ENCODE results near the gene SNAI3. TPM values are rescaled to one million over a fixed set of nuclear protein-coding genes. Genes with fewer than 3 reads are reported as not detected.

The SNAI3 gene
- total and polyA plus RNA-seq, 2 of the 4 experiments (the other 2 are of a cell fraction) = 0.21 TPM; not detected in 1

DNA sequence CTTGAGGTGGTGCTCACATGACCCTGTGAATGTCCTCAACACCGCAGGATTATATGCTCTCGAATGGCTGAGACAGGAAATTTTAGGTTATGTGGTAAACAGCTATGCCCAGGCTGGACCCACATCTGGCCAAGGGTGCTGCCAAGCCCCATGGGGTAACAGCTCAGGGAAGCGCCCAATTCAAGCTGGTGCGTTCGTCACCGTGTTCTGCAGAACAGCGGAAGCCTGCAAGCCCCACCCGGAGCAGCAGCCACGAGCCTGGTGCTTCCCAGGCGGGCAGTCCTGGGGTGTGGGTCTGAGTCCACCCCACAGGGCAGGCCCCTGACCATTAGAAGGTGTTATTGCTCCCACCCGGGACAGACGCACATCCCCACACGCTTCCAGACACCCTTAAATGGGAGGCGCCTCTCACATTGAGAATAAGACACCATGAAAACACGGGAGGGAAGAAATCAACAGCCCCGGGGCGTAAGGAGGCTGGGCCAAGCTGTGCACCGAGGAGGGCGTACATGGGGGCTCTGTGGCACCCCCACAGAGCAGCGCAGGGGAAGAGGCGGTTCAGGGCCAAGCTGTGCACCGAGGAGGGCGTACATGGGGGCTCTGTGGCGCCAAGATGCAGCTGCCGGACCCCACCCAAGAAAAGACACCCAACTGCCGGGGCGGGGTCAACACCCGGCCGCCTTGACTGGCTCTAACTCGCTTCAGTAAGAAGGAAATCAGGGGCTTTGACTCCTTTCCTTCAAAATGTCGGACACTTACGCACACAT lies 32.5 kb downstream of the SNAI3 start:
- Histone ChIP-seq H3K36me3 (ENCODE audit: control insufficient read depth, insufficient read depth, low read length) (peaks cover 13% of the 10 kb centered on the region), H4K20me1 (ENCODE audit: insufficient read depth, low read length) (peaks cover 3% of the 10 kb centered on the region; the same call in 1 of the 2 replicates), H4K91ac (ENCODE audit: insufficient read depth, low read depth, low read length) (no peak overlapping the region), H2BK5ac (ENCODE audit: low read depth, low read length, poor library complexity, severe bottlenecking) (no peak overlapping the region), H3K56ac (ENCODE audit: extremely low read depth, insufficient read depth, low read length) (no peak overlapping the region), H2BK15ac (ENCODE audit: low read depth, low read length) (no peak overlapping the region), H3K4me1 (ENCODE audit: control insufficient read depth, insufficient read depth, low read length) (peaks cover 5% of the 10 kb centered on the region; the same call in 1 of the 2 replicates), H4K5ac (ENCODE audit: low read depth, low read length) (no peak overlapping the region), H3K27me3 (ENCODE audit: control insufficient read depth, insufficient read depth, low read length) (no peaks in the 10 kb centered on the region), H3K4me2 (ENCODE audit: low read depth, low read length) (no peak overlapping the region), H3K9me3 (ENCODE audit: control insufficient read depth, insufficient read depth, low read length) (no peaks in the 10 kb centered on the region), H2AK5ac (ENCODE audit: low read depth, low read length) (no peak overlapping the region), H2AK9ac (replicated peaks; ENCODE audit: low read depth, low read length, poor library complexity) (no peak overlapping the region), H2BK120ac (ENCODE audit: low read depth, low read length) (no peak overlapping the region), H2BK20ac (ENCODE audit: low read depth, low read length) (no peak overlapping the region), H3K23ac (ENCODE audit: low read depth, low read length) (no peak overlapping the region), H3K79me1 (ENCODE audit: low read depth in 1 of 2, low read length in 2 of 2) (peaks cover 0 to 26% of the 10 kb centered on the region in 2 experiments; a peak in 2 of 4 replicates), H3K4ac (ENCODE audit: low read depth, low read length) (no peak overlapping the region), H3K18ac (ENCODE audit: low read depth, low read length) (no peak overlapping the region), H4K8ac (ENCODE audit: low read depth in 2 of 2, low read length in 2 of 2) (no peak overlapping the region), H3K9ac (ENCODE audit: low read depth, low read length) (no peak overlapping the region), H3K9me1 (ENCODE audit: insufficient read depth, low read length) (no peaks in the 10 kb centered on the region), H2AFZ (replicated peaks; ENCODE audit: low read length, poor library complexity) (no peak overlapping the region), H3K14ac (replicated peaks; ENCODE audit: low read depth, low read length) (no peak overlapping the region), H3K4me3 (ENCODE audit: insufficient read depth, low read depth, low read length) (no peak overlapping the region), H3K27ac (ENCODE audit: insufficient read depth, low read length) (no peak overlapping the region)
- WGBS, 2 experiments (ENCODE audit: extremely low coverage in 2 of 2, insufficient read length in 1 of 2) = 94% methylated on average over 19 of the region's 32 CpGs; no CpG with 5 or more reads in 1 of the 2 experiments
- ChIA-PET POLR2A (ENCODE audit: unreplicated experiment) (no interaction called here), CTCF (no interaction called here)
- no peak for TF ChIP-seq RAD21 (IDR thresholded peaks at IDR 0.05; ENCODE audit: low read length)
- no peak for TF ChIP-seq POLR2A (IDR thresholded peaks at IDR 0.05; ENCODE audit: low read depth, low read length)
- TF ChIP-seq FOS (IDR thresholded peaks at IDR 0.05; ENCODE audit: low read depth, low read length) = no peak
- no peak for TF ChIP-seq CEBPB (IDR thresholded peaks at IDR 0.05; ENCODE audit: low read depth, low read length)
- TF ChIP-seq, protein P1, sequence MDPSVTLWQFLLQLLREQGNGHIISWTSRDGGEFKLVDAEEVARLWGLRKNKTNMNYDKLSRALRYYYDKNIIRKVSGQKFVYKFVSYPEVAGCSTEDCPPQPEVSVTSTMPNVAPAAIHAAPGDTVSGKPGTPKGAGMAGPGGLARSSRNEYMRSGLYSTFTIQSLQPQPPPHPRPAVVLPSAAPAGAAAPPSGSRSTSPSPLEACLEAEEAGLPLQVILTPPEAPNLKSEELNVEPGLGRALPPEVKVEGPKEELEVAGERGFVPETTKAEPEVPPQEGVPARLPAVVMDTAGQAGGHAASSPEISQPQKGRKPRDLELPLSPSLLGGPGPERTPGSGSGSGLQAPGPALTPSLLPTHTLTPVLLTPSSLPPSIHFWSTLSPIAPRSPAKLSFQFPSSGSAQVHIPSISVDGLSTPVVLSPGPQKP (IDR thresholded peaks at IDR 0.05; ENCODE audit: borderline replicate concordance, low read depth, low read length) = no peak
- TF ChIP-seq MXI1 (IDR thresholded peaks at IDR 0.05; ENCODE audit: borderline replicate concordance, low read depth, low read length) = no peak
- no peak for TF ChIP-seq BHLHE40 (IDR thresholded peaks at IDR 0.05; ENCODE audit: low read depth, low read length)
- TF ChIP-seq RCOR1 (IDR thresholded peaks at IDR 0.05; ENCODE audit: insufficient replicate concordance, low read length) = no peak
- no peak for TF ChIP-seq MAZ (IDR thresholded peaks at IDR 0.05; ENCODE audit: borderline replicate concordance, low read depth, low read length)
- no peak for TF ChIP-seq MAFK (IDR thresholded peaks at IDR 0.05; ENCODE audit: low read depth, low read length)
- TF ChIP-seq, protein P2, sequence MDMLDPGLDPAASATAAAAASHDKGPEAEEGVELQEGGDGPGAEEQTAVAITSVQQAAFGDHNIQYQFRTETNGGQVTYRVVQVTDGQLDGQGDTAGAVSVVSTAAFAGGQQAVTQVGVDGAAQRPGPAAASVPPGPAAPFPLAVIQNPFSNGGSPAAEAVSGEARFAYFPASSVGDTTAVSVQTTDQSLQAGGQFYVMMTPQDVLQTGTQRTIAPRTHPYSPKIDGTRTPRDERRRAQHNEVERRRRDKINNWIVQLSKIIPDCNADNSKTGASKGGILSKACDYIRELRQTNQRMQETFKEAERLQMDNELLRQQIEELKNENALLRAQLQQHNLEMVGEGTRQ (IDR thresholded peaks at IDR 0.05; ENCODE audit: low read depth, low read length) = no peak
- no peak for DNase-seq
- no TSS peak for BruUV-seq (replicated peaks)
- in situ Hi-C loops (cut with MboI; ENCODE audit: low sequenced_read_pairs) = no loop called here
- intact Hi-C loops (cut with micrococcal nuclease) = no loop called here
- dilution Hi-C loops (cut with HindIII; ENCODE audit: low sequenced_read_pairs, unreplicated experiment) = no loop called here
- ATAC-seq (ENCODE audit: low read depth) = no peak

Measured in IMR-90 (cell line).